K562 (cell line): Measurements from ENCODE around the gene XRCC3. TPM values are rescaled to one million over a fixed set of nuclear protein-coding genes. Genes with fewer than 3 reads are reported as not detected.

ENCODE experiments used
- CREB3L1 ChIP-seq: fragments of 450-650 bp; IDR thresholded peaks from 2 replicates; pipeline ENCODE4 v1.6.1; 2014; ENCODE audit warnings: low read depth, mild to moderate bottlenecking, moderate library complexity, borderline replicate concordance
- CREB5 ChIP-seq: fragments of 250-450 bp; sonication (Bioruptor Pico); IDR thresholded peaks from 2 replicates; pipeline ENCODE4 v1.5.0; 2020; ENCODE audit warnings: mild to moderate bottlenecking
- DACH1 ChIP-seq: fragments of 450-650 bp; IDR thresholded peaks from 2 replicates; pipeline ENCODE4 v1.6.1; 2018; ENCODE audit not compliant: partially characterized antibody
- E2F5 ChIP-seq: sonication (generic); formaldehyde crosslinking; IDR thresholded peaks from 2 replicates; pipeline ENCODE4 v1.8.0; 2022; ENCODE audit warnings: mild to moderate bottlenecking, missing genetic modification reagents
- RHOXF2B ChIP-seq: fragments of 250-450 bp; sonication (Bioruptor Pico); conservative IDR thresholded peaks from 2 replicates; pipeline ENCODE4 v1.5.1; 2021
- TAF15 ChIP-seq: fragments of 200-400 bp; formaldehyde crosslinking; IDR thresholded peaks from 2 replicates; pipeline ENCODE4 v1.6.1; 2017; ENCODE audit warnings: mild to moderate bottlenecking, low read depth, low read length, moderate library complexity
- TSC22D4 ChIP-seq: fragments of 450-650 bp; IDR thresholded peaks from 2 replicates; pipeline ENCODE4 v1.6.1; 2016; ENCODE audit warnings: missing genetic modification characterization, missing biosample characterization, control low read depth
- ZFPM2 ChIP-seq: fragments of 250-450 bp; sonication (Bioruptor Pico); IDR thresholded peaks from 2 replicates; pipeline ENCODE4 v1.5.1; 2022; ENCODE audit warnings: mild to moderate bottlenecking
- ZNF143 ChIP-seq: sonication (generic); formaldehyde crosslinking; IDR thresholded peaks from 2 replicates; pipeline ENCODE4 v1.9.0; 2022; ENCODE audit warnings: mild to moderate bottlenecking, missing genetic modification reagents
- polyA plus RNA-seq, 8 experiments: library from polyadenylated mRNA; depleted of rRNA in 4 of 8; stranded (reverse) in 5 of 8; unstranded in 3 of 8; fragments of >200 nt; fragmentation: Nextera tagmentation in 2 of 8; fragmentation: Illumina TruSeq in 1 of 8; extraction: Ambion mirVana in 2 of 8; extraction: Trizol in 1 of 8; gene quantifications; 2 replicates each; pipeline versions ENCODE4 v1.2.1 to v1.2.3, GENCODE V29; 2011 to 2014; ENCODE audit warnings: inconsistent platforms in 1 of 8, missing spikeins in 1 of 8
- total RNA-seq, 7 experiments: library from RNA; depleted of rRNA in 6 of 7; stranded (reverse); fragments of >200 nt in 6 of 7; fragmentation: Illumina TruSeq in 2 of 7; extraction: Trizol in 2 of 7; gene quantifications; 2 replicates each; pipeline versions ENCODE4 v1.2.1 to v1.2.3, GENCODE V29; 2011 to 2021; ENCODE audit warnings: low replicate concordance in 1 of 7
- TF ChIP-seq, protein P1 (sequence below), 3 experiments: fragments of 200-800 bp in 1 of 3; fragments of 250-450 bp in 1 of 3; fragments of 450-650 bp in 1 of 3; sonication (Bioruptor Pico) in 1 of 3; sonication (Bioruptor generic) in 1 of 3; formaldehyde crosslinking in 1 of 3; IDR thresholded peaks; 2 replicates each; pipeline versions ENCODE4 v1.6.1 to v1.8.0; 2016 to 2022; ENCODE audit warnings: mild to moderate bottlenecking in 2 of 3, missing genetic modification characterization in 2 of 3, missing compliant biosample characterization in 1 of 3, moderate library complexity in 1 of 3

XRCC3 gene
- total and polyA plus RNA-seq, 9 of the 15 experiments (the other 6 are each of a cell fraction or from before 2014, with no cell fraction given): 0.34 to 59.3 (median 30.3) TPM

DNA sequence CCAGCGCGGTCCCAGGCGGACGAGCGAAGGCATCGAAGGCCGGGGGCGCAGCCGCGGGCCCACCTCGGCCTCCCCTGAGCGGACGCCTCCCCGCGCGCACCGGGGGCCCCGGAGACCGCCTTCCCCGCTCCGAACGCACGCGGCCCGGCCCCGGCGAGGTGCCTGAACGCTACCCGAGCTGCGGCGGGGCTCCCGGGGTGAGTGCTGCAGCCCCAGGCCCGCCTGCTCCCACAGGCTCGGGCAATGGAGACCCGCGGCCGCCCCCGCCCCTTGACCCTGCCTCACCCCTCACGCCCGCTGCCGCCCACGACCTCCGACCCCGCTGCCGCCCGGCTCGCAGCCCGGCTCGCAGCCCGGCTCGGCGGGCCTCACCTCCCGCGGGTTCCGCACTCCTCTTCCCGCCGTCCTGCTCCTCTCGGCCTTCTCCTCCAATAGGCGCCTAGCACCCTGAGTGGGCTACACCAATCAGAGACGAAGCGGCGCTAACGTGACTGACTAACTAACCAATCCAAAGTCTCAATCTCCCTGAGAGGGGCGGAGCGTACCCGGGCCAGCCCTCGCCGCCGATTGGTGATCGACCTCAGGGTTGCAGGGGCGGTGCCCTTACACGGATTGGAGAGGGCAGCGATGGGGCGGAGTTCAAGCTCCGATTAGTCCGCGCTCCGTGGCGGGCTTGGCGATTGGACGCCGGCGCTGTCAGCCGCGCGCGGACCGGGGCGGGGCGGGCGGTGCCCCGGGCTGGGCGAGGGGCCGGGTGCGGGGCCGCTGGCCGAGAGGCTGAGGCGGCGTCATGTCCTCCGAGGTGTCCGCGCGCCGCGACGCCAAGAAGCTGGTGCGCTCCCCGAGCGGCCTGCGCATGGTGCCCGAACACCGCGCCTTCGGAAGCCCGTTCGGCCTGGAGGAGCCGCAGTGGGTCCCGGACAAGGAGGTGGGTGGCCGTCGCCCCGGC is at the start of gene XRCC3, which contains the start of gene ZFYVE21 (continued):
- 0 out of 2 replicates have a peak, but pooled peaks have one; percentile 14 for TF ChIP-seq CREB3L1
- TF ChIP-seq, protein P1, sequence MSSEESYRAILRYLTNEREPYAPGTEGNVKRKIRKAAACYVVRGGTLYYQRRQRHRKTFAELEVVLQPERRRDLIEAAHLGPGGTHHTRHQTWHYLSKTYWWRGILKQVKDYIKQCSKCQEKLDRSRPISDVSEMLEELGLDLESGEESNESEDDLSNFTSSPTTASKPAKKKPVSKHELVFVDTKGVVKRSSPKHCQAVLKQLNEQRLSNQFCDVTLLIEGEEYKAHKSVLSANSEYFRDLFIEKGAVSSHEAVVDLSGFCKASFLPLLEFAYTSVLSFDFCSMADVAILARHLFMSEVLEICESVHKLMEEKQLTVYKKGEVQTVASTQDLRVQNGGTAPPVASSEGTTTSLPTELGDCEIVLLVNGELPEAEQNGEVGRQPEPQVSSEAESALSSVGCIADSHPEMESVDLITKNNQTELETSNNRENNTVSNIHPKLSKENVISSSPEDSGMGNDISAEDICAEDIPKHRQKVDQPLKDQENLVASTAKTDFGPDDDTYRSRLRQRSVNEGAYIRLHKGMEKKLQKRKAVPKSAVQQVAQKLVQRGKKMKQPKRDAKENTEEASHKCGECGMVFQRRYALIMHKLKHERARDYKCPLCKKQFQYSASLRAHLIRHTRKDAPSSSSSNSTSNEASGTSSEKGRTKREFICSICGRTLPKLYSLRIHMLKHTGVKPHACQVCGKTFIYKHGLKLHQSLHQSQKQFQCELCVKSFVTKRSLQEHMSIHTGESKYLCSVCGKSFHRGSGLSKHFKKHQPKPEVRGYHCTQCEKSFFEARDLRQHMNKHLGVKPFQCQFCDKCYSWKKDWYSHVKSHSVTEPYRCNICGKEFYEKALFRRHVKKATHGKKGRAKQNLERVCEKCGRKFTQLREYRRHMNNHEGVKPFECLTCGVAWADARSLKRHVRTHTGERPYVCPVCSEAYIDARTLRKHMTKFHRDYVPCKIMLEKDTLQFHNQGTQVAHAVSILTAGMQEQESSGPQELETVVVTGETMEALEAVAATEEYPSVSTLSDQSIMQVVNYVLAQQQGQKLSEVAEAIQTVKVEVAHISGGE (CRISPR knock-in tag; IDR thresholded peaks at IDR 0.05): peak in 1 of 3 experiments; percentile 49; a peak in 1 of 6 replicates
- no peak for TF ChIP-seq ZNF143 (CRISPR knock-in tag)
- no peak for TF ChIP-seq TSC22D4 (tag)
- no peak for TF ChIP-seq ZFPM2 (CRISPR knock-in tag)
- no peak for TF ChIP-seq RHOXF2B (CRISPR knock-in tag)
- TF ChIP-seq DACH1: no peak
- TF ChIP-seq CREB5 (CRISPR knock-in tag): no peak
- TF ChIP-seq E2F5 (CRISPR knock-in tag): 0 out of 2 replicates have a peak, but pooled peaks have one; percentile 20
- TF ChIP-seq TAF15: no peak
